Stromal cell of bone marrow (primary cell): Measurements from ENCODE around the gene CNTFR.
"Not testable (repeated sequence)": the region's sequence is repeated elsewhere in the genome, so short reads cannot be mapped to it uniquely, and the experiment has no call there.

Experiments
- DNase-seq: peaks from one replicate; pipeline ENCODE4 v3.0.0-alpha.2; 2012; ENCODE audit warnings: low read depth

The CNTFR gene

GRCh38 chr9:34555002-34555348, 34.5 kb downstream of the CNTFR start:
- no peak for DNase-seq

- no peak for DNase-seq
Observed at GRCh38 chr9:34554211-34555001, 35.1 kb downstream of the CNTFR start.

- no peak for DNase-seq
Observed at GRCh38 chr9:34553511-34554021, 36.0 kb downstream of the CNTFR start.

GRCh38 chr9:34552986-34553385, 36.5 kb downstream of the CNTFR start:
- no peak for DNase-seq

DNA sequence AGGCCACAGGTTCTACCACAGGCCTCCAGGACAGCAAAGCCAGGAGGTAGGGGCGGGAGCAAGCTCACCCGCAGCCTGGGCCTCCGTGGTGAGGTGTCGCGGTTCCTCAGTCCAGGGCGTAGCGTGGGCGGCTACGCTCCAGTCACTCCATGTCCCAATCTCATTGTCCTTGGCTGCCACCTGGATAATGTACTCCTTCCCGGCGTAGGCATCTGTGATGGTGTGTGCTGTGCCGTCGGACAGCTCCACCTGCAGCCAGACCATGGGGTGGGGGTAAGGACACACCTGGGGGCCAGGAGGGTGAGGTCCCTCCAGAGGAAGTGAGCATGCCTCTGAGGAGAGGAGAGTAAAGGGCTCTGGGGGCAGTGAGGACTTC, 36.9 kb downstream of the CNTFR start:
- DNase-seq = no peak

DNA sequence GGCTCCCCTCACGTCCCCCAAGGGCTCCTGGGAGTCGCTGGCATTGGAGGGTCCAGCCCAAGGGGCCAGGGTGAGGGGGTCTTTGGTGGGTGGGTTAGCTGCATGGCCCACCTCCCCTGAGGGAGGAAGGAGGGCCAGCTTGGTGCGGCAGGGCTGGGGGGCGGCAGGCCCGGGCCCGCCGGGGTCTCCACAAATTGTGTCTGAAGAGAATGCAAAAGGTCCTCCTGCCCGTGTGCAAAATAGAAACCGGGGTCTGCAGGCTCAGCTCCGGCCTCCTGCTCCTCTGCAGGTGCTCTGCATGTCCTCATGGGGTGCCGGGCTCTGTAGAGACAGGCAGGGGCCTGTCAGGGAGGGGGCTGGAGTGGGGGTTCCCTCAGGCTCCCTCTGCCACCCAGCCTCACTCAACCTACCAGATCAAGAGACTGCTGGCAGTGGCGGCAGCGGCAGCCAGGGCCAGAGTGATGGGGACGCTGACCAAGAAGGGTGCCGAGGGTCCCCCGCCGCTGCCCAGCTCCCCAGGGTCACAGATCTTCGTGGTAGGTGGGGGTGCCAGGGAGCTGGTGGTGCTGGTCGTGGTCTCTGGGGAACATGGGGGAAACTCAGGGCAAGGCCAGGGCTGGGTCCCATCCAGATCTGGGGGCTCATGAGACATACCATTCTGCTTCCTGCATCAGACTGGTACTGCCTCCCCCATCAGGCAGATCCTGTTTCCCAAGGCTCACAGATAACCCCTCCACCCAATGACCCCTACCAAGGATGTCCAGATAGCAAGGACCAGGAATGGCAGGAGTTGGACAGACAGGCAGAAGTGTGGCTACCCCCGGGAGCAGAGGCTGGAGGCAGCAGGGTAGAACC, 37.5 kb downstream of the CNTFR start:
- DNase-seq = no peak

DNA sequence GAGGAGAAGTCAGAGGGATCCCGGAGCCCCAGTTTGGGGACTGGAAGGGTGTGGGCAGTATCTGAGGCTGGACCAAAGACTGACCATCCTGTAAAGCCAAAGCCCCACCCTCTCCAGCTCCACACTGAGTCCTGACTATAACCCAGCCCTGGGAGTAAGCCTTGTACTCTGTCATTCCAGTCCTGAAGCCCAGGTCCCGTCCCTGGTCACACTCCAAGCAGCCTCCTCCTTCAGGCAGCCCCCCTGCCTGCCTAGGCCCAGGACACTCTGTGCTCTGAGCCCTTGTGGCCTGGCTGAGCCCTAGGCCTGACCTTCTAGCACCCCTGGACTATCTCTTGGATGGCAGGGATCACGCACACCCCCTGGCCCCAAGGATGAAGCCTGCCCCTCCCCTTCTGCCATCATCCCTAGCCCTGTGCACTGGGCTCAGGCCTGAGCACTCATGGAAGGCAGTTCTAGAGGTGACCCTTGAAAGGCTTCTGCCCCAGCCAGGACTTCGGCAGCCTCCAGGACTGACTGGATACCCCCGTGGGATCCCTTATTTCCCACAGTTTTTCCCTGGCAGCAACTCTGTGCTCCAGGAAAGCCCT, 38.7 kb downstream of the CNTFR start:
- no peak for DNase-seq

GRCh38 chr9:34550016-34550680, 39.4 kb downstream of the CNTFR start:
- DNase-seq = no peak

DNA sequence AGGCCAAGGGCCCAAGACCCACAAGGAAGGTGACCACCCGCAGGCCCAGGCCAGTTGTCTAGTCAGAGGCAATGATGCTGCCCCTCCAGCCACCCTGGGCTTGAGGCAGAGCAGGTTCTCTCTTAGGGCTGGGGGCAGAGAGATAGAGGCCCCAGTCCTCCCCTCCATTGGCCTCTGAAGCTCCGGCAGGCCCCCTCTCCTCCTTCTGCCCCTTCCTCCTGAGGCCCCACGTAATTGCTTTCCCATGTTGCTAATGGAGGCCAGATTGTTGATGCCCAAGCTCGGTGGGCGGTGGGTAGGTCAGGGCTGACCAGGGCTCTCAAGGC, 40.2 kb downstream of the CNTFR start:
- no peak for DNase-seq

DNA sequence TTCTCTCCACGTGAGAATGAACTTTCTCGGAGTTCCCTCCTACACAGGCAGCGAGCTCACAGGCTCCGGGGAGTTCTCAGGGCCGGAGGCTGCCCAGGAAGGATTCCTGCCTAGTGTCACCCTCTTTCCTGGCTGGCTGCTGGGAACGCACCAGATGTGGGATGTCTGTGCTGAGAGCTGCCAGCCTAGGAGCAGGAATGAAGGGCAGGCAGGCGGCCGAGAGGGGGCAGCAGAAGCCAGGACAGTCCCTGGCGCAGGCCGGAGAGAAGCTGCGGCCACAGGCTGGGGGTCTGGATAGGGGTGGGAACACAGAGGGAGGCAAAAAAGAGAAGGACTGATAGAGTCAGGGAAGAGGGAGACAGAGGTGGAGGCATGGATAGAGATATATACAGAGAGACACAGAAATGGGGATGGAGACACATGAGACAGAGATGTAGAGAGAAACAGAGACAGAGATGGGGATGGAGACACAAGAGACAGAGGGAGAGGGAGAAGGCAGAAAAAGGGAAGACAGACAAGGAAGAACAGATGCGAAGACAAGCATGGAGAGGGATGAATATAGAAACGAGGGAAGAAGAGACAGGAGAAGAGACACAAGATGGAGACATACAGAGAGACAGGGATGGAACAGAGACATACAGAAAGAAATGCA, 41.4 kb downstream of the CNTFR start:
- DNase-seq = peak; percentile 27

DNA sequence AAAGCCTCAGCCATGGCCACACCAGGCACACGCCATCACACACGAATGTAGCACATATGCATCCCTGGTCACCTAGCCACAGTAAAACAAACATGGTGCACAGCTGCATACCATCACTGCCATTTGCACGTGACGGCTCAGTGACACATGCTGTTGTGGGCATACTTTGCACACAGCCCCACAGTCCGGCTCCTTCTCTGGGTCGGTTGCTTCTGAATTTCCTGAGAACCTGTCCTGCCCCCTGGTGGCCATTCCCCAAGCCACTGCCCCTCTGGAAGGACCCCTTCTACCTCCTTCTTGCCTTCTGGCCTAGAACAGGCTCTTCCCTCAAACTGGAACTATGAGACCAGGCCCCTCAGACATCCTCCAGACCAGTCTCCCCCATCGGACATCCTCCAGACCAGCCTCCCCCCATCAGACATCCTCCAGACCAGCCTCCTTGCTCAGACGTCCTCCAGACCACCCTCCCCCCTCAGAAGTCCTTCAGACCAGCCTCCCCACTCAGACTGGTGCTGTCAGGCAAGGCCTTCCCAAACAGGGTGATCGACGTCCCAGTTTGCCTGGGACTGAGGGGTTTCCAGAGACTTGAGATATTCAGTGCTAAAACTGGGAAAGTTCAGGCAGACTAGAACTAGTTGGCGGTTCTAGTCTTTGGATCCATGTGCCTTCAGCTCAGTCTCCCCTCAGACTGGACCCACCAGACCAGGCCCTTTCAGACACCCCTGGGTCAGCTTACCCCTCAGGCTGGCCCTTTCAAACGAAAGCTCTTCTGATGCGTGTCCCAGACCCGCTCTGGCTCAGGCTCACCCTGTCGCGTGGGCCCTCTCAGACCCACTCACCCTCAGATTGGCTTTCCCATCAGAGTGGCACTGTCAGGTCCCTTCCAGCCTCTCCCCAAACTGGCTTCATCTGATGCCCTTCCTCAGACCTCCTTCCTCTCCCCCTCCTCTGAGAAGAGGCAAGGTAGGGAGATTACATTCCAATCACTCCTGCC, 42.4 kb downstream of the CNTFR start:
- DNase-seq = peak; percentile 49

- DNase-seq = no peak
Observed at GRCh38 chr9:34546102-34546833, 43.3 kb downstream of the CNTFR start.

GRCh38 chr9:34545497-34545896, 44.0 kb downstream of the CNTFR start:
- no peak for DNase-seq

GRCh38 chr9:34544035-34544434, 45.5 kb downstream of the CNTFR start:
- DNase-seq = no peak

DNA sequence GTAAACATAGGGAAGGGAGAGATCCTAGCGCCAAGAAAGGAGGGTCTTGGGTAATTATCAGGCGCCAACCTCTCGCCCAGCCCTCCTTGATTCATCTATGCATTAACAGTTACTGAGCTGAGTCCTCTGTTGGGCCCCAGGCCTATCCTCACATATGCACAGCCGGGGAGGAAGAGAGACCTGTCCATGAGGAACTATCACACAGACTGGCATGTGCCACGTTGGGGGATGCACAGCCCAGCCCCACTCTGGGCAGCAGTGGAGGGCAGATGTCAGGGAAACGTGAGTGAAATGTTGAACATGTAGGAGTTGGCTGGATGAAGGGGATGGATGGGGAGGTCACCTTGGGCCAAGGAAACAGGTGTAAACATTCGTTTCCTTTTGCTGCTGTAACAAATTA, 48.0 kb downstream of the CNTFR start:
- DNase-seq = no peak

GRCh38 chr9:34540827-34541226, 48.7 kb downstream of the CNTFR start:
- peak; percentile 30 for DNase-seq

- no peak for DNase-seq
Observed at GRCh38 chr9:34536685-34537084, 52.8 kb downstream of the CNTFR start.

DNA sequence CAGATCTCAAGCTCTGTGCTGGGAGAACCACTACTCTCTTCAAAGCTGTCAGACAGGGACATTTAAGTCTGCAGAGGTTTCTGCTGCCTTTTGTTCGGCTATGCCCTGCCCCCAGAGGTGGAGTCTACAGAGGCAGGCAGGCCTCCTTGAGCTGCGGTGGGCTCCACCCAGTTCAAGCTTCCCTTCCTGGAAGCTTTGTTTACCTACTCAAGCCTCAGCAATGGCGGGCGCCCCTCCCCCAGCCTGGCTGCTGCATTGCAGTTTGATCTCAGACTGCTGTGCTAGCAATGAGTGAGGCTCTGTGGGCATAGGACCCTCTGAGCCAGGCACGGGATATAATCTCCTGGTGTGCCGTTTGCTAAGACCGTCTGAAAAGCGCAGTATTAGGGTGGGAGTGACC, 57.5 kb downstream of the CNTFR start:
- not testable (repeated sequence) for DNase-seq

DNA sequence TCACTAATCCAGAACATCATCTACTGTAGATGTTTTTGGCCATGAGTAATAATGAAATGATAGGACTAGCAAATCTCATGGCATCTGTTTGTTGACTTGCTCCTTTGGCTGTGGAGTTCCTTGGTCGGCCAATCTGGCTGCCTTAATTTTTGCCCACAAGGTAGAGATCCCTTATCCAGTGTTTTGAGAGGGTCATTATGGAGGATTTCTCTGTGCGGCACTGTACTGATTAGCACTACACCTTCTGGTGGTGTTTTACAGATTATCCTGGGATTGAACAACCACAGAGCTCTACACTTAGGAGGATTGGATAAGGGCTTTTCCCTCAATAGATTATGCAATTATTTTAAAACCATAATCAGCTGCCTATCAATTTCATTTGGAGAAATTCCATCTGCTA, 63.5 kb downstream of the CNTFR start:
- DNase-seq = no peak

- DNase-seq = no peak
Observed at GRCh38 chr9:34524349-34524748, 65.2 kb downstream of the CNTFR start.
